Upper lobe of right lung (tissue), 1 donor: ENCODE data around the gene TRAM2. TPM values are rescaled to one million over a fixed set of nuclear protein-coding genes. Genes with fewer than 3 reads are reported as not detected.
A peak's percentile ranks its signal among the peaks of the same experiment; 100 is the strongest.

Experiments used
- ATAC-seq: fragments of 200-7000 bp; cut with Tn5 transposase; one replicate; pipeline ENCODE4 v1.9.1; 2020; ENCODE audit warnings: mild to moderate bottlenecking, moderate library complexity
- DNase-seq: peaks from one replicate; pipeline ENCODE4 v3.0.0-alpha.2; 2020
- H3K27ac ChIP-seq: fragments of 200-600 bp; one replicate; pipeline ENCODE4 v1.8.0; 2022
- H3K27me3 ChIP-seq: fragments of 200-600 bp; one replicate; pipeline ENCODE4 v1.8.0; 2022; ENCODE audit warnings: mild to moderate bottlenecking
- H3K36me3 ChIP-seq: fragments of 200-600 bp; one replicate; pipeline ENCODE4 v1.8.0; 2022
- H3K4me1 ChIP-seq: fragments of 200-600 bp; one replicate; pipeline ENCODE4 v1.8.0; 2022
- H3K4me3 ChIP-seq: fragments of 200-600 bp; one replicate; pipeline ENCODE4 v1.8.0; 2022; ENCODE audit warnings: mild to moderate bottlenecking
- H3K9me3 ChIP-seq: fragments of 200-600 bp; one replicate; pipeline ENCODE4 v1.8.0; 2022
- CTCF ChIP-seq: fragments of 200-600 bp; IDR thresholded peaks from one replicate; pipeline ENCODE4 v1.8.0; 2022; ENCODE audit warnings: antibody characterized with exemption
- intact Hi-C: fragments of 100-400 bp; cut with DNase I; formaldehyde crosslinking; loops from one replicate; pipeline ENCODE4 v1.11.0; 2022
- total RNA-seq: library from RNA; stranded (reverse); fragmentation: NEBNext Ultra II Directional; extraction: Animal tissue kit (Norgen Biotek cat#: 25700); gene quantifications from one replicate; pipeline ENCODE4 v1.2.1, GENCODE V29; 2021
- donor health status: DM: no; HTN: yes; CAD: no; lungs with severe emphysema.

TRAM2 gene
- total RNA-seq, 1 donor from 2014 or later, result 24.2 TPM

- intact Hi-C loops, result no loop called here
- peak overlapping the region; percentile 77 for H3K27ac ChIP-seq
- ATAC-seq, result peak; percentile 93
- peaks cover 39% of the 10 kb centered on the region for H3K36me3 ChIP-seq
- H3K9me3 ChIP-seq, result no peaks in the 10 kb centered on the region
- TF ChIP-seq CTCF, result no peak
- H3K27me3 ChIP-seq, result no peaks in the 10 kb centered on the region
- peaks cover 20% of the 10 kb centered on the region for H3K4me1 ChIP-seq
- H3K4me3 ChIP-seq, result no peak overlapping the region
- DNase-seq, result peak; percentile 96
Measured at GRCh38 chr6:52503851-52504781, 72.7 kb downstream of the TRAM2 start.

- Histone ChIP-seq H3K27me3 (no peaks in the 10 kb centered on the region), H3K4me1 (peaks cover 20% of the 10 kb centered on the region), H3K36me3 (peaks cover 33% of the 10 kb centered on the region), H3K4me3 (no peak overlapping the region), H3K27ac (peak overlapping the region; percentile 77), H3K9me3 (no peaks in the 10 kb centered on the region)
- DNase-seq, result no peak
- ATAC-seq, result no peak
- no peak for TF ChIP-seq CTCF
- intact Hi-C loops, result no loop called here
Measured at GRCh38 chr6:52503323-52503747, 73.5 kb downstream of the TRAM2 start.

- intact Hi-C loops, result no loop called here
- H3K27ac ChIP-seq, result no peak overlapping the region
- H3K4me1 ChIP-seq, result peaks cover 20% of the 10 kb centered on the region
- no peak for TF ChIP-seq CTCF
- no peaks in the 10 kb centered on the region for H3K9me3 ChIP-seq
- peaks cover 25% of the 10 kb centered on the region for H3K36me3 ChIP-seq
- ATAC-seq (no peak), DNase-seq (no peak)
- H3K4me3 ChIP-seq, result no peak overlapping the region
- no peaks in the 10 kb centered on the region for H3K27me3 ChIP-seq
Measured at GRCh38 chr6:52502306-52503029, 74.4 kb downstream of the TRAM2 start.

- intact Hi-C loops, result no loop called here
- no peak for TF ChIP-seq CTCF
- no peak overlapping the region for H3K27ac ChIP-seq
- peaks cover 20% of the 10 kb centered on the region for H3K4me1 ChIP-seq
- ATAC-seq (no peak), DNase-seq (no peak)
- H3K9me3 ChIP-seq, result no peaks in the 10 kb centered on the region
- H3K36me3 ChIP-seq, result peaks cover 12% of the 10 kb centered on the region
- no peaks in the 10 kb centered on the region for H3K27me3 ChIP-seq
- no peak overlapping the region for H3K4me3 ChIP-seq
Measured at GRCh38 chr6:52500238-52501129, 76.4 kb downstream of the TRAM2 start.

- Histone ChIP-seq H3K27ac (no peak overlapping the region), H3K4me3 (no peak overlapping the region), H3K36me3 (peaks cover 12% of the 10 kb centered on the region), H3K4me1 (peaks cover 16% of the 10 kb centered on the region), H3K27me3 (no peaks in the 10 kb centered on the region), H3K9me3 (no peaks in the 10 kb centered on the region)
- no peak for DNase-seq
- TF ChIP-seq CTCF, result no peak
- intact Hi-C loops, result no loop called here
- no peak for ATAC-seq
Measured at GRCh38 chr6:52499681-52500236, 77.1 kb downstream of the TRAM2 start.
